HepG2 (cell line): ENCODE data around the gene LRRC28. TPM values are rescaled to one million over a fixed set of nuclear protein-coding genes. Genes with fewer than 3 reads are reported as not detected.

Experiments
- SRF ChIP-seq: IDR thresholded peaks from 2 replicates; pipeline ENCODE4 v1.6.1; 2011; ENCODE audit warnings: mild to moderate bottlenecking, low read depth, low read length, moderate library complexity
- ZFX ChIP-seq: sonication (generic); formaldehyde crosslinking; IDR thresholded peaks from 2 replicates; pipeline ENCODE4 v1.4.0; 2020; ENCODE audit warnings: mild to moderate bottlenecking, low read depth, missing genetic modification reagents, moderate library complexity
- ZNF224 ChIP-seq: sonication (generic); formaldehyde crosslinking; IDR thresholded peaks from 2 replicates; pipeline ENCODE4 v1.5.0; 2020; ENCODE audit warnings: mild to moderate bottlenecking, missing genetic modification reagents
- ZNF256 ChIP-seq: sonication (generic); formaldehyde crosslinking; conservative IDR thresholded peaks from 2 replicates; pipeline ENCODE4 v1.4.0; 2020; ENCODE audit warnings: missing genetic modification reagents
- ZNF292 ChIP-seq: sonication (generic); formaldehyde crosslinking; IDR thresholded peaks from 2 replicates; pipeline ENCODE4 v1.8.1; 2022; ENCODE audit warnings: mild to moderate bottlenecking, low read depth, missing genetic modification reagents, borderline replicate concordance
- ZNF75D ChIP-seq: sonication (generic); formaldehyde crosslinking; IDR thresholded peaks from 2 replicates; pipeline ENCODE4 v1.8.1; 2023; ENCODE audit warnings: missing genetic modification reagents, mild to moderate bottlenecking, borderline replicate concordance
- polyA plus RNA-seq, 8 experiments: library from polyadenylated mRNA; depleted of rRNA in 3 of 8; stranded (reverse) in 7 of 8; unstranded in 1 of 8; fragments of >200 nt; fragmentation: Illumina TruSeq in 4 of 8; extraction: Trizol in 4 of 8; gene quantifications; 2 replicates each; pipeline versions ENCODE4 v1.2.1 to v1.2.3, GENCODE V29; 2011 to 2016; ENCODE audit warnings: low read depth in 4 of 8, missing spikeins in 1 of 8, mixed read lengths in 1 of 8; ENCODE audit not compliant: insufficient read depth in 1 of 8
- total RNA-seq, 5 experiments: library from RNA; depleted of rRNA; stranded (reverse); fragments of >200 nt; fragmentation: Illumina TruSeq; extraction: Trizol; gene quantifications; 2 replicates each; pipeline ENCODE4 v1.2.3, GENCODE V29; 2016; ENCODE audit warnings: low read depth in 1 of 5
- TF ChIP-seq, protein P1 (sequence below): sonication (generic); formaldehyde crosslinking; IDR thresholded peaks from 2 replicates; pipeline ENCODE4 v1.5.1; 2020; ENCODE audit warnings: mild to moderate bottlenecking, missing genetic modification reagents, moderate library complexity
- TF ChIP-seq, protein P2 (sequence below): sonication (generic); formaldehyde crosslinking; IDR thresholded peaks from 2 replicates; pipeline ENCODE4 v1.4.0; 2020; ENCODE audit warnings: missing genetic modification reagents; ENCODE audit errors: not compliant biosample characterization
- TF ChIP-seq, protein P3 (sequence below): sonication (generic); formaldehyde crosslinking; IDR thresholded peaks from 2 replicates; pipeline ENCODE4 v1.4.0; 2020; ENCODE audit warnings: missing genetic modification reagents

LRRC28 gene
- total and polyA plus RNA-seq, 2 of the 13 experiments (the other 11 are each of a cell fraction or from before 2014, with no cell fraction given): 17.5 to 21.3 TPM

DNA sequence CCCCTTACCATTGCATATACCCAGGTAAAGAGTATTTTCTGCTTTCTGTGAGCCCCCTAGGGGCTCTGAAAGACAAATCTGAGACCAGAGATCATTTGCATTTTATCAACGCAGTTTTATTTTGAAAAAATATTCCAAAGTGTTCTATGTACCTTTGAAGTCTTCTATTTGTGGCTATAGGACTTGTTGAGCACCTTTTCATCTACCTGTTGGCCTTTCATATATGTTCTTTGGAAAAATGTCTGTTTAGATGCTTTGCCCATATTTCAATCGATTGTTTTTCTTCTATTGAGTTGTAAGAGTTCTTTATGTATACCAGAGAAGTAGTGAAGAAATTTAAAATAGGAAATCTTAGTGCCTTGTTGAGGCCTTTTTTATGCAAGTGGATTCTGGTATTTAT, 94.0 kb downstream of the LRRC28 start (continued):
- TF ChIP-seq ZFX (CRISPR knock-in tag): no peak
- no peak for TF ChIP-seq ZNF224
- TF ChIP-seq ZNF292 (CRISPR knock-in tag): no peak
- no peak for TF ChIP-seq ZNF75D
- TF ChIP-seq, protein P1, sequence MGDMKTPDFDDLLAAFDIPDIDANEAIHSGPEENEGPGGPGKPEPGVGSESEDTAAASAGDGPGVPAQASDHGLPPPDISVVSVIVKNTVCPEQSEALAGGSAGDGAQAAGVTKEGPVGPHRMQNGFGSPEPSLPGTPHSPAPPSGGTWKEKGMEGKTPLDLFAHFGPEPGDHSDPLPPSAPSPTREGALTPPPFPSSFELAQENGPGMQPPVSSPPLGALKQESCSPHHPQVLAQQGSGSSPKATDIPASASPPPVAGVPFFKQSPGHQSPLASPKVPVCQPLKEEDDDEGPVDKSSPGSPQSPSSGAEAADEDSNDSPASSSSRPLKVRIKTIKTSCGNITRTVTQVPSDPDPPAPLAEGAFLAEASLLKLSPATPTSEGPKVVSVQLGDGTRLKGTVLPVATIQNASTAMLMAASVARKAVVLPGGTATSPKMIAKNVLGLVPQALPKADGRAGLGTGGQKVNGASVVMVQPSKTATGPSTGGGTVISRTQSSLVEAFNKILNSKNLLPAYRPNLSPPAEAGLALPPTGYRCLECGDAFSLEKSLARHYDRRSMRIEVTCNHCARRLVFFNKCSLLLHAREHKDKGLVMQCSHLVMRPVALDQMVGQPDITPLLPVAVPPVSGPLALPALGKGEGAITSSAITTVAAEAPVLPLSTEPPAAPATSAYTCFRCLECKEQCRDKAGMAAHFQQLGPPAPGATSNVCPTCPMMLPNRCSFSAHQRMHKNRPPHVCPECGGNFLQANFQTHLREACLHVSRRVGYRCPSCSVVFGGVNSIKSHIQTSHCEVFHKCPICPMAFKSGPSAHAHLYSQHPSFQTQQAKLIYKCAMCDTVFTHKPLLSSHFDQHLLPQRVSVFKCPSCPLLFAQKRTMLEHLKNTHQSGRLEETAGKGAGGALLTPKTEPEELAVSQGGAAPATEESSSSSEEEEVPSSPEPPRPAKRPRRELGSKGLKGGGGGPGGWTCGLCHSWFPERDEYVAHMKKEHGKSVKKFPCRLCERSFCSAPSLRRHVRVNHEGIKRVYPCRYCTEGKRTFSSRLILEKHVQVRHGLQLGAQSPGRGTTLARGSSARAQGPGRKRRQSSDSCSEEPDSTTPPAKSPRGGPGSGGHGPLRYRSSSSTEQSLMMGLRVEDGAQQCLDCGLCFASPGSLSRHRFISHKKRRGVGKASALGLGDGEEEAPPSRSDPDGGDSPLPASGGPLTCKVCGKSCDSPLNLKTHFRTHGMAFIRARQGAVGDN (CRISPR knock-in tag): no peak
- TF ChIP-seq, protein P2, sequence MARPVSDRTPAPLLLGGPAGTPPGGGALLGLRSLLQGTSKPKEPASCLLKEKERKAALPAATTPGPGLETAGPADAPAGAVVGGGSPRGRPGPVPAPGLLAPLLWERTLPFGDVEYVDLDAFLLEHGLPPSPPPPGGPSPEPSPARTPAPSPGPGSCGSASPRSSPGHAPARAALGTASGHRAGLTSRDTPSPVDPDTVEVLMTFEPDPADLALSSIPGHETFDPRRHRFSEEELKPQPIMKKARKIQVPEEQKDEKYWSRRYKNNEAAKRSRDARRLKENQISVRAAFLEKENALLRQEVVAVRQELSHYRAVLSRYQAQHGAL (CRISPR knock-in tag): no peak
- TF ChIP-seq SRF: no peak
- TF ChIP-seq ZNF256 (CRISPR knock-in tag): no peak
- TF ChIP-seq, protein P3, sequence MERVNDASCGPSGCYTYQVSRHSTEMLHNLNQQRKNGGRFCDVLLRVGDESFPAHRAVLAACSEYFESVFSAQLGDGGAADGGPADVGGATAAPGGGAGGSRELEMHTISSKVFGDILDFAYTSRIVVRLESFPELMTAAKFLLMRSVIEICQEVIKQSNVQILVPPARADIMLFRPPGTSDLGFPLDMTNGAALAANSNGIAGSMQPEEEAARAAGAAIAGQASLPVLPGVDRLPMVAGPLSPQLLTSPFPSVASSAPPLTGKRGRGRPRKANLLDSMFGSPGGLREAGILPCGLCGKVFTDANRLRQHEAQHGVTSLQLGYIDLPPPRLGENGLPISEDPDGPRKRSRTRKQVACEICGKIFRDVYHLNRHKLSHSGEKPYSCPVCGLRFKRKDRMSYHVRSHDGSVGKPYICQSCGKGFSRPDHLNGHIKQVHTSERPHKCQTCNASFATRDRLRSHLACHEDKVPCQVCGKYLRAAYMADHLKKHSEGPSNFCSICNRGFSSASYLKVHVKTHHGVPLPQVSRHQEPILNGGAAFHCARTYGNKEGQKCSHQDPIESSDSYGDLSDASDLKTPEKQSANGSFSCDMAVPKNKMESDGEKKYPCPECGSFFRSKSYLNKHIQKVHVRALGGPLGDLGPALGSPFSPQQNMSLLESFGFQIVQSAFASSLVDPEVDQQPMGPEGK (CRISPR knock-in tag): no peak
